ENCODE measurements around the gene TUG1. TPM values are rescaled to one million over a fixed set of nuclear protein-coding genes. Genes with fewer than 3 reads are reported as not detected.

Gene TUG1
- total RNA-seq, 1 experiment from 2014 or later = 41.8 TPM

- DNase-seq (ENCODE audit: low spot score) = no peak
- in situ Hi-C loops (cut with HindIII; ENCODE audit: low sequenced_read_pairs) = no loop called here
Observed at GRCh38 chr22:30992565-30992964, 23.5 kb downstream of the TUG1 start.

- DNase-seq (ENCODE audit: low spot score) = no peak
- in situ Hi-C loops (cut with HindIII; ENCODE audit: low sequenced_read_pairs) = no loop called here
Observed at GRCh38 chr22:30994960-30995359, 25.9 kb downstream of the TUG1 start.

GRCh38 chr22:30996462-30996861, 27.4 kb downstream of the TUG1 start:
- in situ Hi-C loops (cut with HindIII; ENCODE audit: low sequenced_read_pairs) = no loop called here
- DNase-seq (ENCODE audit: low spot score) = no peak

GRCh38 chr22:30998329-30998728, 29.3 kb downstream of the TUG1 start:
- DNase-seq (ENCODE audit: low spot score) = no peak
- in situ Hi-C loops (cut with HindIII; ENCODE audit: low sequenced_read_pairs) = no loop called here

- no peak for DNase-seq (ENCODE audit: low spot score)
- in situ Hi-C loops (cut with HindIII; ENCODE audit: low sequenced_read_pairs) = no loop called here
Observed at GRCh38 chr22:31001124-31001770, 32.2 kb downstream of the TUG1 start.

GRCh38 chr22:31005535-31005934, 36.5 kb downstream of the TUG1 start:
- DNase-seq (ENCODE audit: low spot score) = no peak
- in situ Hi-C loops (cut with HindIII; ENCODE audit: low sequenced_read_pairs) = no loop called here

GRCh38 chr22:31019191-31019930, 50.3 kb downstream of the TUG1 start:
- no peak for DNase-seq (ENCODE audit: low spot score)
- in situ Hi-C loops (cut with HindIII; ENCODE audit: low sequenced_read_pairs) = no loop called here

- in situ Hi-C loops (cut with HindIII; ENCODE audit: low sequenced_read_pairs) = no loop called here
Observed at GRCh38 chr22:31020334-31020733, 51.3 kb downstream of the TUG1 start.

GRCh38 chr22:31022516-31022915, 53.5 kb downstream of the TUG1 start:
- in situ Hi-C loops (cut with HindIII; ENCODE audit: low sequenced_read_pairs) = no loop called here
- no peak for DNase-seq (ENCODE audit: low spot score)

More at GRCh38 chr22:31020334-31020733, 51.3 kb downstream of the TUG1 start:
- DNase-seq (ENCODE audit: low spot score) = no peak

Other genes starting within 250 kb of the TUG1 start
- 17.5 and 28.8 TPM in 2 replicates for gene MORC2, start 491 bp upstream of the TUG1 start, total RNA-seq (2014; rRNA removed; shearing (Covaris generic))
- gene SMTN, start 112.1 kb downstream of the TUG1 start, total RNA-seq (2014; rRNA removed; shearing (Covaris generic)) = 27.9 and 38.9 TPM in 2 replicates
- gene SELENOM, start 138.3 kb downstream of the TUG1 start, total RNA-seq (2014; rRNA removed; shearing (Covaris generic)) = 55.1 and 115 TPM in 2 replicates
- gene INPP5J, start 153.7 kb downstream of the TUG1 start, total RNA-seq (2014; rRNA removed; shearing (Covaris generic)) = 0.74 and 3.0 TPM in 2 replicates
- 4.4 and 4.9 TPM in 2 replicates for gene PLA2G3, start 171.2 kb downstream of the TUG1 start, total RNA-seq (2014; rRNA removed; shearing (Covaris generic))
- gene RNF185, start 190.9 kb downstream of the TUG1 start, total RNA-seq (2014; rRNA removed; shearing (Covaris generic)) = 45.7 and 54.8 TPM in 2 replicates
- gene LIMK2, start 243.0 kb downstream of the TUG1 start, total RNA-seq (2014; rRNA removed; shearing (Covaris generic)) = 49.9 and 58.0 TPM in 2 replicates

All from G401 (cell line).